ENCODE measurements around the gene ID2.

ID2 gene

DNA sequence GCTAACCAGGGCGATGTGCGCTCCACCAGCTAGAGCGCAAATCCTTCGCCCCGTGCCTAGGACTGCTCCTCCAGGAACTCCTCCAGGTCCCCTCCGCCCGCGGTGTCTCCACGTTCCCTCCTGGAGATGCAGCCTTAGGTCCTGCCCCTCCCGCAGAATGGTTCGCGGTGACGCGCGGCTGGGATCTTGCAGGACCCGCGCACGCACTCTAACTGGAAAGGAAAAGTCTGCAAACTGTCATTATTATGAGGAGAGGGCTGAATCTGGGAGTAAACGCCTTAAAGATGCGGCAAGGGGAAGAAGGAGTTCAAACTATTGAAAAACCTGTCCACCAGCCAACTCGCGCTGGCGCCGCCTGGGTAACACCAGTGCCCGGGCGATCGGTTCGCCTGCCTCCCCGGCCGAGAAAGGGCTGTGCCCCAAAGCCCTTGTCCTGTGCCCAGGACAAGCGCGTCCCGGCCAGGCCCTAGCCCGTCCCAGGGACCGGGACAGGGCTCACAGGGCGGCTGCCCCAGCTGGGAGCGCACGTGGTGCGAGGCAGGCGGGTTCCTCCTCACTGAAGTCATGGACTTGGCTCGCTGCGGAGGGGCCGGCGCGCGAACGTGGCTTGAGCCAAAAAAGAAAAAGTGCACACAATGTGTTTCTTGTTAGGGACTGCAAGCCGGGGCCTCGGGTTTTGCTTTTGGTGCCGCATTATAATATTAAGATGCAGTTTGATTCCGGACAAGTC is 5.5 kb upstream of the ID2 start:
- CTCF ChIA-PET: no interaction called here
- Histone ChIP-seq H3K36me3 (ENCODE audit: control insufficient read depth in 2 of 2, insufficient read depth in 1 of 2, low read length in 2 of 2) (no peaks in the 10 kb centered on the region), H3K4me1 (ENCODE audit: control insufficient read depth, insufficient read depth, low read length) (peaks cover 5% of the 10 kb centered on the region), H3K4me3 (ENCODE audit: low read depth, low read length) (no peak overlapping the region), H3K9me3 (ENCODE audit: control insufficient read depth, insufficient read depth, low read depth, low read length) (no peaks in the 10 kb centered on the region), H3K27ac (ENCODE audit: extremely low read depth, low read depth, low read length) (no peak overlapping the region)
- no peak for TF ChIP-seq SP7 (tag by site-specific recombination; IDR thresholded peaks at IDR 0.05)
- TF ChIP-seq CTCF (tag by site-specific recombination; IDR thresholded peaks at IDR 0.05): no peak
- no peak for TF ChIP-seq ZBTB48 (tag by site-specific recombination; IDR thresholded peaks at IDR 0.05)
- POLR2A ChIA-PET: no interaction called here

GRCh38 chr2:8676921-8677645 is 4.8 kb upstream of the ID2 start:
- no peak overlapping the region; the same call in 1 of the 2 replicates for H3K4me3 ChIP-seq (ENCODE audit: low read depth, low read length)
- H3K9me3 ChIP-seq (ENCODE audit: control insufficient read depth, insufficient read depth, low read depth, low read length): no peaks in the 10 kb centered on the region
- peaks cover 5% of the 10 kb centered on the region for H3K4me1 ChIP-seq (ENCODE audit: control insufficient read depth, insufficient read depth, low read length)
- TF ChIP-seq TCF7L2 (IDR thresholded peaks at IDR 0.05; ENCODE audit: borderline replicate concordance, low read depth, low read length) (no peak; the same call in 1 of the 2 replicates), ZNF670 (tag by site-specific recombination; IDR thresholded peaks at IDR 0.05; ENCODE audit: low read depth) (no peak), ZNF404 (tag by site-specific recombination; IDR thresholded peaks at IDR 0.05) (no peak), ZNF561 (tag by site-specific recombination; IDR thresholded peaks at IDR 0.05; ENCODE audit: borderline replicate concordance) (no peak), ZBTB26 (tag by site-specific recombination; optimal IDR thresholded peaks at IDR 0.05) (no peak), ZBTB21 (tag by site-specific recombination; IDR thresholded peaks at IDR 0.05) (no peak), MYNN (tag by site-specific recombination; IDR thresholded peaks at IDR 0.05; ENCODE audit: borderline replicate concordance) (no peak), ZBTB48 (tag by site-specific recombination; IDR thresholded peaks at IDR 0.05) (no peak), ZNF571 (tag by site-specific recombination; IDR thresholded peaks at IDR 0.05) (no peak), ZNF555 (tag by site-specific recombination; conservative IDR thresholded peaks at IDR 0.05) (no peak), ZNF521 (tag by site-specific recombination; IDR thresholded peaks at IDR 0.05) (no peak), ZNF514 (tag by site-specific recombination; IDR thresholded peaks at IDR 0.05) (no peak), ZNF654 (tag by site-specific recombination; IDR thresholded peaks at IDR 0.05; ENCODE audit: low read depth) (no peak), SALL2 (tag by site-specific recombination; IDR thresholded peaks at IDR 0.05; ENCODE audit: borderline replicate concordance) (no peak), FEZF1 (tag by site-specific recombination; IDR thresholded peaks at IDR 0.05) (no peak), GFI1B (tag by site-specific recombination; IDR thresholded peaks at IDR 0.05) (no peak), ZNF366 (tag by site-specific recombination; conservative IDR thresholded peaks at IDR 0.05) (no peak), ZNF560 (tag by site-specific recombination; IDR thresholded peaks at IDR 0.05; ENCODE audit: borderline replicate concordance) (no peak)
- TF ChIP-seq, protein P1, sequence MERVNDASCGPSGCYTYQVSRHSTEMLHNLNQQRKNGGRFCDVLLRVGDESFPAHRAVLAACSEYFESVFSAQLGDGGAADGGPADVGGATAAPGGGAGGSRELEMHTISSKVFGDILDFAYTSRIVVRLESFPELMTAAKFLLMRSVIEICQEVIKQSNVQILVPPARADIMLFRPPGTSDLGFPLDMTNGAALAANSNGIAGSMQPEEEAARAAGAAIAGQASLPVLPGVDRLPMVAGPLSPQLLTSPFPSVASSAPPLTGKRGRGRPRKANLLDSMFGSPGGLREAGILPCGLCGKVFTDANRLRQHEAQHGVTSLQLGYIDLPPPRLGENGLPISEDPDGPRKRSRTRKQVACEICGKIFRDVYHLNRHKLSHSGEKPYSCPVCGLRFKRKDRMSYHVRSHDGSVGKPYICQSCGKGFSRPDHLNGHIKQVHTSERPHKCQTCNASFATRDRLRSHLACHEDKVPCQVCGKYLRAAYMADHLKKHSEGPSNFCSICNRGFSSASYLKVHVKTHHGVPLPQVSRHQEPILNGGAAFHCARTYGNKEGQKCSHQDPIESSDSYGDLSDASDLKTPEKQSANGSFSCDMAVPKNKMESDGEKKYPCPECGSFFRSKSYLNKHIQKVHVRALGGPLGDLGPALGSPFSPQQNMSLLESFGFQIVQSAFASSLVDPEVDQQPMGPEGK (tag by site-specific recombination; IDR thresholded peaks at IDR 0.05): no peak
- TF ChIP-seq, protein P2, sequence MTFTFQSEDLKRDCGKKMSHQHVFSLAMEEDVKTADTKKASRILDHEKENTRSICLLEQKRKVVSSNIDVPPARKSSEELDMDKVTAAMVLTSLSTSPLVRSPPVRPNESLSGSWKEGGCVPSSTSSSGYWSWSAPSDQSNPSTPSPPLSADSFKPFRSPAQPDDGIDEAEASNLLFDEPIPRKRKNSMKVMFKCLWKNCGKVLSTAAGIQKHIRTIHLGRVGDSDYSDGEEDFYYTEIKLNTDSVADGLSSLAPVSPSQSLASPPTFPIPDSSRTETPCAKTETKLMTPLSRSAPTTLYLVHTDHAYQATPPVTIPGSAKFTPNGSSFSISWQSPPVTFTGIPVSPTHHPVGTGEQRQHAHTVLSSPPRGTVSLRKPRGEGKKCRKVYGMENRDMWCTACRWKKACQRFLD (tag by site-specific recombination; IDR thresholded peaks at IDR 0.05): no peak
- H3K27ac ChIP-seq (ENCODE audit: extremely low read depth, low read depth, low read length): peak overlapping the region; percentile 98
- H3K36me3 ChIP-seq (ENCODE audit: control insufficient read depth in 2 of 2, insufficient read depth in 1 of 2, low read length in 2 of 2): no peaks in the 10 kb centered on the region
- CTCF ChIA-PET: no interaction called here
- POLR2A ChIA-PET: no interaction called here
